Colonic mucosa (tissue), 4 donors: ENCODE measurements around the gene SMPDL3A. TPM values are rescaled to one million over a fixed set of nuclear protein-coding genes. Genes with fewer than 3 reads are reported as not detected.

Experiments used
- DNase-seq: peaks from one replicate; pipeline ENCODE4 v3.0.0-alpha.2; 2020
- H3K27ac ChIP-seq: fragments of 200-600 bp; one replicate; pipeline ENCODE4 v1.8.0; 2021
- H3K27me3 ChIP-seq: fragments of 200-600 bp; one replicate; pipeline ENCODE4 v1.8.0; 2021
- H3K36me3 ChIP-seq: fragments of 200-600 bp; one replicate; pipeline ENCODE4 v1.8.0; 2021
- H3K4me1 ChIP-seq: fragments of 200-600 bp; one replicate; pipeline ENCODE4 v1.8.0; 2021; ENCODE audit warnings: mild to moderate bottlenecking
- H3K4me3 ChIP-seq: fragments of 200-600 bp; one replicate; pipeline ENCODE4 v1.8.0; 2021
- H3K9ac ChIP-seq, 2 donors: one replicate each; pipeline ENCODE4 v1.7.0; 2013; ENCODE audit warnings: control low read depth in 2 of 2, low read depth in 2 of 2, low read length in 2 of 2
- H3K9me3 ChIP-seq: fragments of 200-600 bp; one replicate; pipeline ENCODE4 v1.8.0; 2021
- CTCF ChIP-seq: fragments of 200-600 bp; IDR thresholded peaks from one replicate; pipeline ENCODE4 v1.8.0; 2022; ENCODE audit warnings: antibody characterized with exemption, mild to moderate bottlenecking
- intact Hi-C: fragments of 100-400 bp; cut with DNase I; formaldehyde crosslinking; loops from one replicate; pipeline ENCODE4 v1.14.1; 2022
- total RNA-seq, 2 donors: library from RNA; stranded (reverse); fragmentation: NEBNext Ultra II Directional in 1 of 2; extraction: Animal tissue kit (Norgen Biotek cat#: 25700) in 1 of 2; gene quantifications; one replicate each; pipeline ENCODE4 v1.2.1, GENCODE V29; 2021
- donor health status: healthy.
- donor health status: DM: no; HTN: no; CAD: no.
- donor health status: DM: no; HTN: no; CAD: no.

The SMPDL3A gene
- total RNA-seq, 2 donors from 2014 or later, result 47.5 to 86.5 TPM

- Histone ChIP-seq H3K36me3 (no peaks in the 10 kb centered on the region), H3K27ac (no peak overlapping the region), H3K4me3 (no peak overlapping the region), H3K9me3 (no peaks in the 10 kb centered on the region), H3K9ac (peak overlapping the region in 1 of 2 donors; percentile 14), H3K27me3 (no peaks in the 10 kb centered on the region), H3K4me1 (no peaks in the 10 kb centered on the region)
- peak; percentile 83 for DNase-seq
- intact Hi-C loops, result loop anchor here (5.0 kb wide), 2 partner anchors 92 to 107 kb away; no protein-coding TSS in a partner anchor
- peak; percentile 50 for TF ChIP-seq CTCF
Measured at GRCh38 chr6:122839472-122839871, 50.4 kb downstream of the SMPDL3A start.

GRCh38 chr6:122839906-122840305, 50.8 kb downstream of the SMPDL3A start:
- Histone ChIP-seq H3K9me3 (no peaks in the 10 kb centered on the region), H3K9ac (peak overlapping the region in 1 of 2 donors; percentile 14), H3K36me3 (no peaks in the 10 kb centered on the region), H3K27ac (no peak overlapping the region), H3K4me3 (no peak overlapping the region), H3K4me1 (no peaks in the 10 kb centered on the region), H3K27me3 (no peaks in the 10 kb centered on the region)
- intact Hi-C loops, result loop anchor here (5.0 kb wide), 2 partner anchors 93 to 108 kb away; no protein-coding TSS in a partner anchor
- no peak for DNase-seq
- TF ChIP-seq CTCF, result no peak

- Histone ChIP-seq H3K9ac (no peak overlapping the region), H3K27ac (peak overlapping the region; percentile 73), H3K27me3 (no peaks in the 10 kb centered on the region), H3K36me3 (no peaks in the 10 kb centered on the region), H3K4me1 (no peaks in the 10 kb centered on the region), H3K4me3 (no peak overlapping the region), H3K9me3 (no peaks in the 10 kb centered on the region)
- intact Hi-C loops, result no loop called here
- TF ChIP-seq CTCF, result no peak
- no peak for DNase-seq
Measured at GRCh38 chr6:122845464-122845863, 56.4 kb downstream of the SMPDL3A start.

- H3K27ac ChIP-seq, result peak overlapping the region; percentile 73
Measured at GRCh38 chr6:122845916-122846612, 57.0 kb downstream of the SMPDL3A start.

GRCh38 chr6:122853259-122853995, 64.4 kb downstream of the SMPDL3A start:
- Histone ChIP-seq H3K9me3 (no peaks in the 10 kb centered on the region), H3K36me3 (no peaks in the 10 kb centered on the region), H3K27me3 (no peaks in the 10 kb centered on the region), H3K4me1 (no peaks in the 10 kb centered on the region), H3K27ac (no peak overlapping the region), H3K4me3 (no peak overlapping the region), H3K9ac (no peak overlapping the region)
- DNase-seq, result no peak
- intact Hi-C loops, result no loop called here
- no peak for TF ChIP-seq CTCF

More at GRCh38 chr6:122845916-122846612, 57.0 kb downstream of the SMPDL3A start:
- Histone ChIP-seq H3K4me3 (no peak overlapping the region), H3K36me3 (no peaks in the 10 kb centered on the region), H3K27me3 (no peaks in the 10 kb centered on the region), H3K9ac (no peak overlapping the region), H3K4me1 (no peaks in the 10 kb centered on the region), H3K9me3 (no peaks in the 10 kb centered on the region)
- TF ChIP-seq CTCF, result no peak
- intact Hi-C loops, result no loop called here
- no peak for DNase-seq

Other genes with a start within 250 kb of the SMPDL3A start
- gene PKIB, start 178.9 kb upstream of the SMPDL3A start, total RNA-seq, result 100 to 1,000 TPM in 1 of 2 donors, 10 to 100 TPM in 1; 63.4 to 113 TPM
- gene FABP7, start 9.5 kb upstream of the SMPDL3A start, total RNA-seq, result not detected
- under 1 TPM; 0.05 to 0.19 TPM for gene CLVS2, start 207.0 kb downstream of the SMPDL3A start, total RNA-seq